Ovary (tissue), 9 donors: Measurements from ENCODE around the gene CDH23. TPM values are rescaled to one million over a fixed set of nuclear protein-coding genes. Genes with fewer than 3 reads are reported as not detected.

ENCODE experiments used
- DNase-seq, 5 donors: peaks; one replicate each; pipeline ENCODE4 v3.0.0-alpha.2; 2019 to 2020
- H3K27ac ChIP-seq, 2 donors: fragments of 200-600 bp; one replicate each; pipeline versions ENCODE4 v1.5.1 to v1.8.0; 2019 to 2022
- H3K27me3 ChIP-seq: fragments of 200-600 bp; one replicate; pipeline ENCODE4 v1.8.0; 2022
- H3K36me3 ChIP-seq: fragments of 200-600 bp; sonication (generic); one replicate; pipeline ENCODE4 v1.5.1; 2019
- H3K4me1 ChIP-seq: one replicate; pipeline ENCODE4 v1.8.1; 2013; ENCODE audit warnings: mild to moderate bottlenecking, moderate library complexity; ENCODE audit not compliant: insufficient read depth
- H3K4me3 ChIP-seq: fragments of 200-600 bp; sonication (generic); one replicate; pipeline ENCODE4 v1.5.1; 2017
- H3K9me3 ChIP-seq, 2 donors: fragments of 200-600 bp in 1 of 2; sonication (generic) in 1 of 2; one replicate each; pipeline versions ENCODE4 v1.5.1 to v1.8.1; 2013 to 2019; ENCODE audit warnings: mild to moderate bottlenecking in 1 of 2, moderate library complexity in 1 of 2
- EP300 ChIP-seq: sonication (generic); formaldehyde crosslinking; IDR thresholded peaks from one replicate; pipeline ENCODE4 v1.6.1; 2017; ENCODE audit warnings: antibody characterized with exemption
- POLR2A ChIP-seq: fragments of 450-650 bp; IDR thresholded peaks from one replicate; pipeline ENCODE4 v1.6.1; 2017; ENCODE audit warnings: antibody characterized with exemption, mild to moderate bottlenecking, moderate library complexity
- WGBS, 3 donors: extraction: QIAGEN DNeasy Blood & Tissue Kit in 1 of 3; methylation state at CpG; one replicate each; pipeline versions ENCODE4 v1.1.5 to v1.1.7; 2013 to 2017; 5-methylcytosine and 5-hydroxymethylcytosine counted together
- intact Hi-C, 4 donors: fragments of 100-400 bp; cut with DNase I; formaldehyde crosslinking; loops; one replicate each; pipeline versions ENCODE4 v1.11.0 to v1.15.1; 2022 to 2023
- polyA plus RNA-seq, 2 donors: library from polyadenylated mRNA; stranded (reverse); fragments of 200-250 nt in 1 of 2; fragments of 350-450 nt in 1 of 2; fragmentation: Illumina TruSeq in 1 of 2; extraction: RNeasy Lipid Tissue Mini Kit (QIAGEN cat#74804) in 1 of 2; gene quantifications; one replicate each; pipeline ENCODE4 v1.2.3, GENCODE V29; 2013 to 2014
- total RNA-seq, 7 donors: library from RNA; depleted of rRNA in 2 of 7; stranded (reverse); fragments of >200 nt in 2 of 7; fragmentation: NEBNext Ultra II Directional in 3 of 7; extraction: Animal tissue kit (Norgen Biotek cat#: 25700) in 3 of 7; gene quantifications; one replicate each; pipeline versions ENCODE4 v1.1.0 to v1.2.4, GENCODE V29; 2016 to 2023
- TF ChIP-seq, protein P1 (sequence below), 3 donors: fragments of 450-650 bp in 2 of 3; fragments of 200-600 bp in 1 of 3; IDR thresholded peaks; one replicate each; pipeline versions ENCODE4 v1.5.1 to v1.8.0; 2016 to 2022; ENCODE audit warnings: antibody characterized with exemption in 3 of 3, mild to moderate bottlenecking in 1 of 3
- donor health status: DM: no; HTN: no; CAD: no; lungs with moderate emphysema.
- donor health status: DM: no; HTN: no; CAD: no.
- donor health status: Bipolar disorder and iron deficiency.
- donor health status: DM: yes; HTN: yes; CAD: no.
- donor health status: DM: no; HTN: no; CAD: no.
- donor health status: DM: yes; HTN: yes; CAD: no.

Gene CDH23
- total and polyA plus RNA-seq, 9 donors = 7.5 to 108 (median 39.1) TPM

DNA sequence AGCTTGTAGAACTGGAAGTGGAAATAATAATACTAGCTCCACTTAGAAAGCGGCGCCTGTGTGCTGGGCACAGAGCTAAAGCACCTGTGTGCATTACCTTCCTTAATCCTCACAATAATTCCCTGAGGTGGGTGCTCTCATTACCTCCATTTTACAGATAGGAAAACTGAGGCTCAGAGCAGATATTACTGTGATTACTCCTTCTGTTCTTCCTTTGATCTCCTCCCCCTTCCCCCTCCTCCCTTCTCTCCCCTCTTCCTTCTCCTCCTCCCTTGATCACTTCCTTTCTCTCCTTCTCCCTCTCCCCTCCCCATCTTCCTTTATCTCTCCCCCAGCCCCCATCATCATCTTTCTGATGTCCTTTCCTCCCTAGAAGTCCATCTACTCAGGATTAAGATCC, 267.9 kb downstream of the CDH23 start:
- no peak for TF ChIP-seq POLR2A
- TF ChIP-seq EP300 = no peak
- TF ChIP-seq, protein P1, sequence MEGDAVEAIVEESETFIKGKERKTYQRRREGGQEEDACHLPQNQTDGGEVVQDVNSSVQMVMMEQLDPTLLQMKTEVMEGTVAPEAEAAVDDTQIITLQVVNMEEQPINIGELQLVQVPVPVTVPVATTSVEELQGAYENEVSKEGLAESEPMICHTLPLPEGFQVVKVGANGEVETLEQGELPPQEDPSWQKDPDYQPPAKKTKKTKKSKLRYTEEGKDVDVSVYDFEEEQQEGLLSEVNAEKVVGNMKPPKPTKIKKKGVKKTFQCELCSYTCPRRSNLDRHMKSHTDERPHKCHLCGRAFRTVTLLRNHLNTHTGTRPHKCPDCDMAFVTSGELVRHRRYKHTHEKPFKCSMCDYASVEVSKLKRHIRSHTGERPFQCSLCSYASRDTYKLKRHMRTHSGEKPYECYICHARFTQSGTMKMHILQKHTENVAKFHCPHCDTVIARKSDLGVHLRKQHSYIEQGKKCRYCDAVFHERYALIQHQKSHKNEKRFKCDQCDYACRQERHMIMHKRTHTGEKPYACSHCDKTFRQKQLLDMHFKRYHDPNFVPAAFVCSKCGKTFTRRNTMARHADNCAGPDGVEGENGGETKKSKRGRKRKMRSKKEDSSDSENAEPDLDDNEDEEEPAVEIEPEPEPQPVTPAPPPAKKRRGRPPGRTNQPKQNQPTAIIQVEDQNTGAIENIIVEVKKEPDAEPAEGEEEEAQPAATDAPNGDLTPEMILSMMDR (IDR thresholded peaks at IDR 0.05) = no peak
- intact Hi-C loops = no loop called here
- Histone ChIP-seq H3K4me1 (no peaks in the 10 kb centered on the region), H3K27ac (no peak overlapping the region), H3K9me3 (no peaks in the 10 kb centered on the region), H3K27me3 (no peaks in the 10 kb centered on the region), H3K36me3 (no peaks in the 10 kb centered on the region), H3K4me3 (no peak overlapping the region)
- DNase-seq = no peak
- WGBS, 3 donors = 63 to 93% (median 70%) methylated on average over 2 of the region's 2 CpGs

DNA sequence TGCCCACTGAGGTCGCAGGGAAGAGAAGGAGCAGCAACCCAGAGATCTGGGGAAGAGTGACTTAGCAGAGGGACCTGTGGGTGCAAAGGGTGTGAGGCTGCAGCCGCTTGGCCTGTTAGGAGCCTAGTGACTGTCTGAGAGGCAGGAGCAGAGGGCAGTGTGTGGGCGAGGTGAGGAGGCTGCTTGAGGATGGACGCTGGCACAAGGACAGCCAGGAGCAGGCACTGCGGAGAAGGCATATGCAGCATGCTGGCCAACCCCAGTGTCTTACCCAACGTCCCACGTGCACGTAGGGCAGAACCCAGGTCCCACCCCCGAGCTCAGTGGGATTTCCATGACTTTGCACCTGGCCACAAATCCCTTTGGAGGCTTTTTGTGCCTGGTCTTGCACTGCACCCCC, 268.7 kb downstream of the CDH23 start:
- DNase-seq = no peak
- intact Hi-C loops = no loop called here
- Histone ChIP-seq H3K27ac (no peak overlapping the region), H3K4me1 (no peaks in the 10 kb centered on the region), H3K27me3 (no peaks in the 10 kb centered on the region), H3K4me3 (no peak overlapping the region), H3K36me3 (no peaks in the 10 kb centered on the region), H3K9me3 (no peaks in the 10 kb centered on the region)
- 86 to 91% (median 90%) methylated on average over 9 of the region's 9 CpGs for WGBS, 3 donors
- TF ChIP-seq EP300 (no peak), POLR2A (no peak)
- TF ChIP-seq, protein P1 (IDR thresholded peaks at IDR 0.05) = no peak

DNA sequence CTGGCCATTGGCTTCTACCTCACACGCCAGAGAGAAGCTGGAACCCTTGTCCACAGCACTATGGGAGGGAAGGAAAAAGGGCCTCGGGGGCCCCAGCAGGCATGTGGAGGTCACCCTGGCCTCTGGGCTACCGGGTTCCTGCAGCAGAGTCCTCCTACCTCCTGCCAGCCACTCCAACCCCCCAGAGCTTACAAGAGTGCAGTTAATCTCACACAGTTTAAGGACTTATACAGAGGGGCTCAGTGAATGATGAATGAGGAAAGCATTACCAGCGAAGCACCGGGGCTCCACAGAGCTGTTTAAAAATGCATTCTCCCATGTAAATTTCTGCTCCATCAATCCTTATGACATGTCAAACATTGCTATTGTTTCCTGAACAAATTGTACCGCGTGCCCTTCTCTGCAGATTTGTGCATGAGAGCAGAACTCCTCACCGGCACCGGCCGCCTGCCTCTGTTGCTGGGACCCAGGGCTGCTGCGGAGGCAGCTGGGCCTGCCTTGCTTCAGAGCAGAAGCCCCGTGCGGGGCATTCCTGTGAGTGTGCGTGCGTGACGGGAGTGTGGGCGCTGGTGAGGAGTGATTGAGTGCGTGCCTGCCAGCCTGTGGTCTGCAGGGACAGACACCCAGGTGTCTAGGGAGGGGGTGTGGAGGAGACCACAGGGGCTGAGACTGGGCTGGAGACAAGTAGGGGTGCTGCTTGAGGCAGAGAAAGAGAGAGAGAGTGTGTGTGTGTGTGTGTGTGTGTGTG, 270.1 kb downstream of the CDH23 start:
- Histone ChIP-seq H3K36me3 (no peaks in the 10 kb centered on the region), H3K4me3 (no peak overlapping the region), H3K4me1 (no peaks in the 10 kb centered on the region), H3K9me3 (no peaks in the 10 kb centered on the region), H3K27ac (no peak overlapping the region), H3K27me3 (no peaks in the 10 kb centered on the region)
- intact Hi-C loops = no loop called here
- DNase-seq = no peak
- TF ChIP-seq EP300 (no peak), POLR2A (no peak)
- WGBS, 3 donors = 66 to 79% (median 78%) methylated on average over 18 of the region's 18 CpGs

DNA sequence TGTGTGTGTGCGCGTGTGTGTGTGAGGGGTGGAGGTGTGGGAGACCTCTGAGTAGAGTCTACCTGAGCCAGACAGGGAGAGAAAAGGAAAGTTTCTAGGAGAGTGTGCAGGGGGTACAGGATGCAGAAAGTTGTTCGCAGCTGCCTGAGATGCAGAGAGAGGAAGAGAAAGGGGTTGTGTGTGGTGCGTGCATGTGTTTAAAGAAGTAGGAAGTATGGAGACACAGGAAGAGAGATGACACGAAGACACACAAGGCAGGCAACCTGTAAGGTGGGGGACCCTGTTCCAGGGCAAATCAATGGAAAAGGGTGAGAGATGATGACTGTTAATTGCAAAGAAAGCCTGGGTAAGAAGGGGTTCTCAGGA, 270.6 kb downstream of the CDH23 start:
- no peak for TF ChIP-seq POLR2A
- TF ChIP-seq, protein P1 (IDR thresholded peaks at IDR 0.05) = no peak
- TF ChIP-seq EP300 = no peak
- intact Hi-C loops = no loop called here
- no peaks in the 10 kb centered on the region for H3K27me3 ChIP-seq
- WGBS, 3 donors = 54 to 70% (median 55%) methylated on average over 5 of the region's 5 CpGs
- H3K4me3 ChIP-seq = no peak overlapping the region
- H3K27ac ChIP-seq = no peak overlapping the region
- no peaks in the 10 kb centered on the region for H3K9me3 ChIP-seq
- DNase-seq = no peak
- H3K4me1 ChIP-seq = no peaks in the 10 kb centered on the region
- H3K36me3 ChIP-seq = no peaks in the 10 kb centered on the region
